Left kidney (tissue), 2 donors: ENCODE measurements around the gene PLXND1. TPM values are rescaled to one million over a fixed set of nuclear protein-coding genes. Genes with fewer than 3 reads are reported as not detected.
"Not testable (repeated sequence)": the region's sequence is repeated elsewhere in the genome, so short reads cannot be mapped to it uniquely, and the experiment has no call there.

Experiments
- DNase-seq: peaks from one replicate; pipeline ENCODE4 v3.0.0-alpha.2; 2013
- polyA plus RNA-seq: library from polyadenylated mRNA; unstranded; fragments of 120-200 nt; gene quantifications from one replicate; pipeline ENCODE4 v1.2.1, GENCODE V29; 2013; ENCODE audit not compliant: insufficient read length

The PLXND1 gene
- polyA plus RNA-seq, 1 donor: 147 TPM

DNA sequence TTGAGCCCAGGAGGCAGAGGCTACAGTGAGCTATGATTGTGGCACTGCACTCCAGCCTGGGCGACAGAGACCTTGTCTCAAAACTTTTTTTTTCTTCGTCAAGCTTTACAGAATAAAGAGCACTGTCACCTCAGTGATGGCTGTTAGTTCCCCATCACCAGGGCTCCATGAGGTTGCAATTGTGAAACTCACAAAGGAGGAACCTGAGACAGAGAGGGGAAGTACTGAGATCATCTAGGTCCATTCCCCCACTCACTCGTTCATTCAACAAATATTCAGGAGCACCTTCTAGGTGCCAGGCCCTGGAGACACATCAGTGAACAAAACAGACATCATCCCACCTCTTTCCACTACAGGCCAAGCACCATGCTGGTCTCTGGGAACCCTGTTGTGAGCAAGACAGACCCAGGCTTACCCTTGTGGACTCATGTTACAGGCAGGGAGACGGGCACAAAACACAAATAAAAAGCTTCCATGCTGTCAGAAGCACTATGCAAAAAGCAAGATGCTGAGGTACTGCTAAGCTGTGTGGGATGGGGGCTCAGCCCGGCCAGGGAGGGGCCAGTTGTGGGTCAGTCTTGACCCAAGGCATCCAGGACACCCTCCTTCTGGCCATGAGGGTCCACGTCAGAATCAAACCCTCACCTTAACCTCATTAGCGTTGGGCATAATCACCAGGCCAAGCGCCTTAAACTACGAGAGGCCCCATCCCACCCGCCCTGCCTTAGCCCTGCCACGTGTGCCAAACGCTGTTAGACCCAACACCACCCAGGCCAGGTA, 80.2 kb downstream of the PLXND1 start:
- DNase-seq: no peak

DNA sequence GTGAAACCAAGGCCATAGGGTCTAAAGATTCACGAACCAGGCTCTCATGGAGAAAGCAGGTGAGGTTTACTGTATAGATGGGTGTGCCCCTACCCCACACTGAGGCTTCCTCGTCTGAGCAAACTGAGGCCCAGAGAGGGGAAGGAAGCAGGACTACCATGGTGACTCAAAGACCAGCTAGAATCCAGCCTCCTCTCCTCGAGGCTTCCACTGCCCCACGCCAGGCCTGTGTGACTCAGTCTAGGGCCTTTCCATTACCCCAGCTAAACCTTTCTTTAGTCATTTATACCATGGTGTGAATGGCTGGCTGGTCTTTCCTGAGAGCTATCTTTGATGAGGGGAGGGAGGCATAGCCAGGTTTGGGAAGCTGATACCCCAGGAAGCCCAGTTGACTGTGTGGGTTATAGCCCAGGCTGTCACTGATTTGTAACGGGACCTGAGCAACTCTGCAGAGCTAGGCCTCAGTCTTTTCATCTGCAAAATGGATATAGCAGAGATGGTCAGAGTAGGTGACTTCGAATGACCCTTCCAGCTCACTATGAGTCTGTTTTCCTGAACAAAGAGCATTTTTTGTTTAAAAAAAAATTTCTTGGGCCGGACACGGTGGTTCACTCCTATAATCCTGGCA, 81.0 kb downstream of the PLXND1 start:
- no peak for DNase-seq

DNA sequence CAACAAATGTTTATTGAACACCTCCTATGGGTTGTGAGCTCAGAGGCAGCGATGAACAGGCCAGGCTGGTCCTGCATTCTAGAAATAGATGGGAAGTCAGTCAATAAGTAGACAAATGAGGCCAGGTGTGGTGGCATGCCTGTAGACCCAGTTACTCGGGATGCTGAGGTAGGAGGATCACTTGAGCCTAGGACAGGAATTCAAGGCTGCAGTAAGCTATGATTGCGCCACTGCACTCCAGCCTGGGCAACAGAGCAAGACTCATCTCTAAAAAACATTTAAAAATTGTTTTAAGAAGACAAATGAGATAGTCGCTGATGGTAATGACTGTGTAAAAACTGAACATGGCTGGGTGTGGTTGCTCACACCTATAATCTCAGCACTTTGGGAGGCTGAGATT, 82.4 kb downstream of the PLXND1 start:
- no peak for DNase-seq

DNA sequence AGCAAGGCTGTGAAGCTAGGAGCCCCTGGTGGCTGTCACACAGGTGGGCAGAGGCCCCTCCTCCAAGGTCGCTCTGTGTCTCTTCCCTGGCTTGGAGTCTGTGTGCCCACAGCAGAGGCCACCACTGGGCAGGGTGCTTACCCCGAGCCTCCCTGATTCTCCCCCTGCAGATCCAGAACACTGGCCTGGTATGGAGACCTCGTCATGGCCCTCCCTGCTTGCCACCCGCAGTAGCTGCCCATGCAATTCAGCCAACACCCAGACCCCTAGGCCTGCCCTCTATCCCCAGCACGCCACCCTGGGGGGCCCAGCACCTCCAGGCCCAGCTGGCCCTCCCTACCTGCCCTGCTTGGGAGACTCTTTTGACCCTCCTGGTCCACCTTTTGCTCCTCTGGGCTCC, 83.5 kb downstream of the PLXND1 start:
- no peak for DNase-seq

DNA sequence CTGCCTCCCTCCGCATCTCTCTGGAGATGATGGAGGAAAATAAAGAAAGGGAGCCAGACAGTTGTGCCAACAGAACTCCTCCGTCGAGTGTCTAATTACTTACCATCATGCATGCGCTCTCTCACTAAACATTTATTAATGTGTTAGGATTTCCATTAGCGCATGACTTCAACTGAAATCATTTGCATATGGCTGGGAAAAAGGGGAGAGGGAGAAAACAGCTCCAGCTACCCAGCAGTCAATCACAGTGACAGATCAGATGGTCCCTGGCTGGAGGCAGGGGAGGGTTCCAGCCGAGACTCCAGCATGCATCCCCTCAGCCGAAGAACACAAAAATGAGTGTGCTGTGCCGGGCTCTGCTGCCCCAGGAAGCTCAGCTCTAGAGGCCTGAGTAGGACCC, 84.9 kb downstream of the PLXND1 start:
- DNase-seq: no peak

DNA sequence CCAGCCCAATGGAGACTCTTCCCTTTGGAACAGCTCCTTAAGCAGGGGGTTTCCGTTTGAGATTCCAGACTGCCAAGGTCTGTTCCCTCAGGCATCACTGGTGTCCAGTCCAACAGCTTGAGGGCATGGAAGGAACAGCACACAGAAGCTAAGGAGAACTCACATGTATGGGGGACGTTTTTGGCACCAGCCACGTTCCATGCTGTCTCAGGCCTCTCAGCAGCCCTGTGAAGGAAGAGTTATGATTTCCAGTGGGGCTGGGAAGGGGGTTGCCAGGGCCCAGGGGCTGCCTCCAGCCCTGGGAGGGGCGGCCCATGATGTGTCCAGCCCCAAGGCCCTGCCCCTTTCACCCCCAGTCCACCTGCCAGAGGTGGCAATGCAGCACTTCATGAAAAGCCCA, 85.5 kb downstream of the PLXND1 start:
- DNase-seq: no peak

DNA sequence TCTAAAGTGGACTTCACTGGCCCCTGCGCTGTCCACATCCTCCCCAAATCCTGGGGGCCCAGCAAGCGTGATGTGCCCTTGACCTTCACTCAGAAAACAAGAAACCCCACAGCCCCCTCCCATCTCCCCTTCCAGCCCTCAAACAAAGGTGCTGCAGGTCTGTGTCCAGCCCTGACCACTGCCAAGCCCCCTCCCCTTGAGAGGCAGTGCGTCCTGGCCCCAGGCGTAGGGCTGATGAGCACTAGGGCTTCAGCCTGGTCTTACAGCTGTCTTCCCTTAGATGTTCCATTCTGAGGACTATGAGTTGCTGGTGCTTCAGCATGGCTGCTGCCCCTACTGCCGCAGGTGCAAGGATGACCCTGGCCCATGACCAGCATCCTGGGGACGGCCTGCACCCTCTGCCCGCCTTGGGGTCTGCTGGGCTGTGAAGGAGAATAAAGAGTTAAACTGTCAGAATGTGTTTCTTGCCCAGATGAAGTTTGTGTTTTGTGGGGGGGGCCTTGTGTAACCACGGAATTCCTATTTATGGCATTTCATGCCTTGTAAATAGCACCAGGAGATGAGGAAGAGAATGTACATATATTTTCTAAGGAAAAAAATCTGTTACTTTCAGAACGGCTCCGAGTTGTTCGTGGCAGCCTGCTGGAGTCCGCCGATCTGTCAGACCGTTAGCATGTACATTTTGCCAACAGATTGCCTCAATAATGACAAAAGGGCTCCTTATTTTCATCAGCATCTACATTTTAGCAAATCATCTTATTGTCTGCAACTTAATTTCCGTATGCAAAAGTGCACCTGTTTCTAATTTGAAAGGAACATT, 86.4 kb downstream of the PLXND1 start:
- no peak for DNase-seq

DNA sequence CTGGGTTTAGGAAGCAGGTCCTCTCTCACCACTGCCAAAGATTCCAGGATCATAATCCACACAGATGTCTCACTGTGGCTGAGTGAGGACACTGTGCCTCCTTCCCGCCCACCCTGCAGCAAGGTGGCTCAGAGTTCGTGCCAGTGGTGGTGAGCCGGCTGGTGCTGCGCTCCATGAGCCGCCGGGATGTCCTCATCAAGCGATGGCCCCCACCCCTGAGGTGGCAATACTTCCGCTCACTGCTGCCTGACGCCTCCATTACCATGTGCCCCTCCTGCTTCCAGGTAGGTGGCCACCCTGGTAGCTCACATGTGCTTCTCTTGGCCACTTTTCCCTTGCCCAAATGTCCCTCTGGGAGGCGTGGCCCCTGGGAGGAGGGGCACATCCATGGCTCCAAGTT, 87.0 kb downstream of the PLXND1 start:
- no peak for DNase-seq

DNA sequence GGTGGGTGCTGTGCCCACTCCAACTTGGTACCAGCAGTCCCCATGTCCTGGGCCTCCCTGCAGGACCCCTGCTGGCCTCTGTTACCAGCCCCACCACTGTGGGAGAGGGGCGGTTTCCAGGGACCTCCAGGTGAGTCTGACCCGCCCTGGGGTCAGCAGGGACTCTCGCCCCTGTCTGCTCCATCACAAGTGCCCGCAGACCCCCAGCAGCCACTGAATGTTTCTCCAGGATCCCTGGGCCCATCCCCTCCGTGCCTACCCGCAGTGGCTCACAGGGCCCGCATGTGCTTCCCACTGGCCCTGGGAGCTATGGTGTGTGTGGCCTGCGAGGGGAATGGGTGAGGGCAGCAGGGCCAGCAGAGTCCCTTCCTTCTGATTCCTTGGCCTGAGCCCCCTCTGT, 87.9 kb downstream of the PLXND1 start:
- DNase-seq: no peak

DNA sequence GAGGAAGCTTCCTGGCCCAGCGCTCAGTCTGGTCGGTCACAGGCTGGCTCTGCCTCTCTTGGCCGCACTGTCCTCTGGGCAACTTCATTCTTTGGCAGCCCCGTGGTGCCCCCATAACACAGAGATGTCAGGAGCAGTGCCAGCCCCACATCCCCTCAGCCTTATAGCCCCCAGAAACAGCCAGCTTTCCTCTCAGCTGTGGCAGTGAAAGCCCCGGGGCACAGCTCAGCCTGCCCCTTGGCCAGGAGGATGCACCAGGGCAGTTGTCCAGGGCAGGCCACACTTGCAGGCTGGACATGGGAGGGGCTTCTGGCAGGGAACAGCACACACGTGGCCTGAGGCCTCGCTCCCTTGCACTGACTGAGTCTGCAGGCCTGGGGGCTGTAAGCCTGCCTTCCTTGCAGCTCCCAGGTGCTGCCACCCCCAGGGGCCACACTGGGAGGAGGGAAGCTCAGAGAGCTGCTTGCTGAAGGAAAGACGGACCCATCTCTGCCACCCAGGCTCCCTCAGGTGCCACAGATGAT, 88.4 kb downstream of the PLXND1 start:
- DNase-seq: no peak

DNA sequence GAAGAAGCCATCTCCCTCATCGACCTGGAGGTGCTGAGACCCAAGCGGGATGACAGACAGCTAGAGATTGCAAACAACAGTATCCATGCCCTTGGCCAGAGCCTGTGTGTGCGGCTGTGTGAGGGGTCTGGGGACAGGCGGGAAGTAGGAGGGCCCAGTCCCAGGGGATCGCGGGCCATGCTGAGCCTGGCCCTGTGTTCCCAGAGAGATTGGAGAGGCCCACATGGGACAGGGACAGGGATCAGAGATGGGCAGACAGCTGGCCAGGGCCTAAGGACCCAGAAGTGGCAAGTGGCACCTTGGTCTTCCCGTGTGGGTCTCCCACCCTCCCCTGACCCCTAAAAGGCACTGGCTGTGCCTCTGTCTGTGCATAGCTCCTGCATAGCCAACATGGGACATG, 89.0 kb downstream of the PLXND1 start:
- DNase-seq: no peak

DNA sequence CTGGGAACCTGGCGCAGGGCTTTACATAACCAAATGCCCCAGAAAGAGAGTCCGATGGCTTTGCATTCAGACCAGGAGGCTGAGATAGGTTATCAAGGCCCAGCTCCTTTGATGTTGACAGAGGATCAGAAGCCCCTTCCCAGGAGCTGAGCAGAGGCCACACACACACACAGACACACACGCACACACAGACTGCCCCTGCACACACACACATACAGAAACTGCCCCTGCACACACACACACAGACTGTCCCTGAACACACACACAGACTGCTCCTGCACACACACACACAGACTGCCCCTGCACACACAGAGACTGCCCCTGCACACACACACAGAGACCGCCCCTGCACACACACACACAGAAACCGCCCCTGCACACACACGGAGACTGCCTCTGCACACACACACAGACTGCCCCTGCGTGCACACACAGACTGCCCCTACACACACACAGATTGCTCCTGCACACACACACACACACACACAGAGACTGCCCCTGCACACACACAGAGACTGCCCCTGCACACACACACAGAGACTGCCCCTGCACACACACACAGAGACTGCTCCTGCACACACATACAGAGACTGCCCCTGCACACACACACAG, 90.5 kb downstream of the PLXND1 start:
- DNase-seq: not testable (repeated sequence)

DNA sequence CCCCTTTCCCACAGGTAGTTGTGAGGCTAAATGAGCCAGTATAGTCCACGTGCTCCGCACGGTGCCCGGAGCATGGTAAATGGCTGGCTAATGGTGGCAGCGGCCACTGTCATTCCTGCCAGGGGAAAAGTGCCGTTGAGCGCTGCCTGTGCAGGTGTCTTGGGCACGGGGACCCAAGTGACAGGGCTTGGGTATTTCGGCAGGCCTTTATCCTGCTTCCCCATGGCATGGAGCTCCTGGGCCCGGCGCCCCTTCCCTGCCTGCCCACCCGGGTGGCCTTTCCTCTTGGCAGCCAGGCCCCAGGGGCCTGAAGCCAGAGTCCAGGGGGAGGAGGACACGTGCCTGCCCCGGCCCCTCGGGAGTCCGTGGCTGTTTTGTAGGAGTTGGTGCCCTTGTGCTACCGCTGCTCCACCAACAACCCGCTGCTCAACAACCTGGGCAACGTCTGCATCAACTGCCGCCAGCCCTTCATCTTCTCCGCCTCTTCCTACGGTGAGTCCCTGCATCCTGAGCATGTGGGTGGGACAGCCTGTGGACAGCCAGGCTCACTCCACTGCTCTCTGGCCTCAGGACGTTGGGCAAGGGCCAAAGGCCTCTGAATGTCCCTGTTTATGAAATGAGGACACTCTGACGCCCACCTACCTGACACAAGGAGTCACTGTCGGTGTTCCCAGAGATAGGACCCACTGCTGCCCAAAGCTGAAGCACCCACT, 91.2 kb downstream of the PLXND1 start:
- DNase-seq: not testable (repeated sequence)

DNA sequence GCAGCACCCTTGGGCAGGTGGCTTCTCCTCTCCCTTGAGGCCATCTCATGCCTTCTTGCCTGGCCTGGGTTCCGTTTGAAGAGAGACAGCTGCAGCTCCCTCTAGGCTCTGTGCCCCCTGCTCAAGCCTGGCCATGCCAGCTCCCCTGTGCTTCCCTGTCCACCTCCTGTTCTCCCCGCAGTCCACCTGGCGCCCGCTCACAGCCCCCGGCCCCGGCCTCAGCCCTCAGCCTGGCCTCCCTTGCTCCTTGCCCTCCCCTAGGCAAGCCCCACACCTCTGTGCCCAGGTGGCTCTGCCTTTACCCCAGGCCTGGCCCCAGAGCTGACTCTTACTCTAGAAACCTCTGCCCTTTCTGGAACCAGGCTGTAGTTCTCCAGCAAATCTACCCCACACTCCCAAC, 91.9 kb downstream of the PLXND1 start:
- DNase-seq: no peak

DNA sequence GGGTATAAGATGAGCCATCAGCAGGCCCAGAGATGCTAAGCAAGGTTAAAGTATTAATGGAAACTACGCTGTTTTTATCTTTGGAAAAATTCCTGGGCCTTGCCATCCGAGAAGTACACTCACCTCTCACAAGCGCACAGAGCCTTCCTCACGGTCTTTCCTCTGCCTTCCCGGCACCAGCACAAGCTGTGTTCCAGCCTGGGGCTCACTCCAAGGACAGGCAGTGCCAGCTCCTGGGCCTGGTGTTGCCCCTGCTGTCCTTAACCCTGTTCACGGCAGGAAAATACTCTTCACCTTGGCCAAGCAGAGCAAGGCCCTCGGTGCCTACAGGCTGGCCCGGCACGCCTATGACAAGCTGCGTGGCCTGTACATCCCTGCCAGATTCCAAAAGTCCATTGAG, 92.4 kb downstream of the PLXND1 start:
- DNase-seq: no peak

DNA sequence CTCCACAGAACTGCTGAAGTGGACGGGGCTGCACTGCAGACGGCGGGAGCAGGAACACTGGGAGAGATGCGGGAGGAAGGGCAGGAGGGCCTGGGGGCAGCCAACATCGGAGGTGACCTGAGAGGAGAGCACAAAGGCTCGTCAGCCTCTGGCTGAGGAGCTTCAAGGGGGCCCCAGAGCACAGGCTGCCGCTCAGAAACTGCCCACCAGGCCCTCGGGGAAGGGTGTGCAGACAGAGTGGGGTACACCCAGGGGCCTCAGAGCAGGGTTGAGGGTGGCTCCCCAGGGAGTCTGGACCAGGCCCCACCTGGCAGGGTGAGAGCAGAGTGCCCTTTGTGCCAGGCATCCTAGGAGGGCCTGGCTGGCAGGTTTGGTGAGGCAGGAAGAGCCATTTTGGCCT, 92.8 kb downstream of the PLXND1 start:
- DNase-seq: no peak

DNA sequence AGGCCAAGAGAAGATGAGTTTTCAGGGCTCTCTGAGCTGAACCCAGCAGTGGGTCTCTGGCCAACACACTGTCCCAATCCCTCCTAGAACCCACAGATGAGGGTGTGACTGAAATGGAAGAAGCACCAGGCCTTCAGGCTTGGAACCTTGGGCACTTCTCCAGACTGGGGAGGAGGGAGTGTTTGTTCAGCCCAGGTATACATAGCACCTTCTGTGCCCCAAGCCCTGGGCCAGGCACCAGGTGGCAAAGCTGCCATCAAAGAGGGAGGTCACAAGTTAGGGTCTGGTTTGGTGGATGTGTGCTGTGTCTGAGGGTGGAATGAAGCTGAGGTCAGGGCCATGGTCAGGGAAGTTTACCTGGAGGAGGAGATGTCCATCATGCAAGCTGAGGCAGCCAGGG, 93.9 kb downstream of the PLXND1 start:
- DNase-seq: no peak

DNA sequence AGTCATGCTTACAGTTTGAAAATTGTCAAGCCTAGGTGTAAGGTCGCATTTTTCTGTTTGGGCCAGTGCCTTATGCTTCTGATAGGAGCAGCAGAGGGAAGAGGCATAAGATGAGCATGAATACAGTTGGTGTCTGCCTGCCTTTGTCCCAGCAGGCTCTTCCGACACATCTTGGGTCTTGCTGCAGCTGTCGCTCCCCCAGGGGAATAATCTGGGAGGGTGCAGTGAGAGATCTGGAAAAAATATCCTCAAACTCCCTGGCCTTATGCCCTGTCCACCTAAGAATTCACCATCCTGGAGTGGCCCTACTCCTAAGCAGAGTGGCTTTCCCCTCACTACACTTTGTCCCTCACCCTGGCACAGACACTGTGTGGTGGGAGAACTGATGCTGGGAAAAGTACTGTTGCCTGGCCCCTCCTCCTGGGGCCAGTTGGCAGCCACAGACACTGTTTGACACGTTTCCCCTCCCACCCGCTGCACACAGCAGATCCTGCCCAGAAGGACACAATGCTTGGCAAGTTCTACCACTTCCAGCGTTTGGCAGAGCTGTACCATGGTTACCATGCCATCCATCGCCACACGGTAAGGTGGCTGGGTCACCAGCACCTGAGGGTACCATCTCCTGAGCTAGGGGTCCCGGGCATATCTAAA, 99.2 kb downstream of the PLXND1 start:
- no peak for DNase-seq

DNA sequence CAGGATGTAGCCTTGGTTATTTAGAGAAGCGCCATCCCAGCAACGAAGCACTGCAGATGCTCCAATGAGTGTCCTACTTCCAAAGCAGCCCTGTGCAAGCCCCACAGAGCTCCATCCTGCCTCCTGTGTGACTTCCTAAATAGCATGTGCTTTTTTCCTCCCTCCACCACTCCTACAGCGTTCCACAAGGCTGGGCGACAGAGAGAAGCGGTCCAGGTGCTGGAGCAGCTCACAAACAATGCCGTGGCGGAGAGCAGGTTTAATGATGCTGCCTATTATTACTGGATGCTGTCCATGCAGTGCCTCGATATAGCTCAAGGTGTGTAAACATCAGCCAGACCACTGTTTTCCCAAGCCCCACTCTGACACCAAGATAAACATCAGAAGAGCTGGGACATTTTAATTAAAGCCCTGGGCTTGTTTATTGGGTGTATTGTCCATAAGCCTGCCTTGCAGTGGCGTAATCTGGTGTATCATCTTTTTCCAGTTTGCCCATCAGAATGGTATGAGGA, 100.2 kb downstream of the PLXND1 start:
- no peak for DNase-seq

DNA sequence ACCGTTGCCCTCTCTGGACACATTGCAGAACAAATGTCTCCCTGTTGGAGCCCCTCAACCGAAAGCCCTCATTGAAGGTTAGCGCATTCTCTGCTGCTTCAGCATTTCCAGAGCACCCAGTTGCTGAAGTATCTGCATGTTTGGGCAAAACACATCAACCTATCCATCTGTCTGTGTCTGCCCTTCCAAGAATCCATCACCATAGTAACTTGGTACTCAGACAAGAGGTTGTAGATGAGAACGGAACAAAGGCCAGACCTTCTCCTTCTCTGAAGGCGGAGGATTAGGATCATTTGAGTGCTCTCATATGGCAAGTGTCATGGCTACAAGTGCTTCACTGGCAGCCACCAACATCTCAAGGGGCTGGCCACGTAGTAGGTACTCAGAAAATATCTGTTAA, 101.1 kb downstream of the PLXND1 start:
- no peak for DNase-seq
